Measurements from ENCODE around the gene RNLS. TPM values are rescaled to one million over a fixed set of nuclear protein-coding genes. Genes with fewer than 3 reads are reported as not detected.
A peak's percentile ranks its signal among the peaks of the same experiment; 100 is the strongest.
"Not testable (repeated sequence)": the region's sequence is repeated elsewhere in the genome, so short reads cannot be mapped to it uniquely, and the experiment has no call there.

The RNLS gene
- total RNA-seq, 3 donors from 2014 or later (not counting 1 experiment from before 2014, with no cell fraction given): 4.0 to 6.8 (median 4.4) TPM

- DNase-seq (no peak), ATAC-seq (no peak)
- Histone ChIP-seq H3K4me1 (ENCODE audit: control insufficient read depth, insufficient read depth, low read length) (no peaks in the 10 kb centered on the region), H3K9me3 (ENCODE audit: control insufficient read depth, insufficient read depth, low read length) (no peaks in the 10 kb centered on the region), H3K27ac (ENCODE audit: low read length) (no peak overlapping the region), H3K4me3 (ENCODE audit: low read length) (no peak overlapping the region), H3K27me3 (ENCODE audit: control insufficient read depth, insufficient read depth, low read length) (no peaks in the 10 kb centered on the region), H3K36me3 (ENCODE audit: control insufficient read depth, insufficient read depth, low read length) (no peaks in the 10 kb centered on the region)
- Mint-ChIP-seq H3K4me3 (no peak overlapping the region), H3K27ac (no peak overlapping the region), H3K9me3 (no peaks in the 10 kb centered on the region), H3K36me3 (no peaks in the 10 kb centered on the region), H3K4me1 (no peaks in the 10 kb centered on the region), H3K27me3 (ENCODE audit: low read depth in 2 of 2) (peaks cover 0 to 7% of the 10 kb centered on the region in 2 donors)
- intact Hi-C loops (cut with micrococcal nuclease): no loop called here
- 95% methylated on average over 1 of the region's 1 CpG for WGBS (ENCODE audit: insufficient coverage)
- no peak for TF ChIP-seq CTCF (IDR thresholded peaks at IDR 0.05)
These were observed 297.1 kb downstream of the RNLS start for GRCh38 chr10:88286030-88286429.

- H3K4me3 Mint-ChIP-seq: no peak overlapping the region
- intact Hi-C loops (cut with micrococcal nuclease): no loop called here
- Histone ChIP-seq H3K4me1 (ENCODE audit: control insufficient read depth, insufficient read depth, low read length) (peaks cover 4% of the 10 kb centered on the region), H3K27me3 (ENCODE audit: control insufficient read depth, insufficient read depth, low read length) (no peaks in the 10 kb centered on the region), H3K27ac (ENCODE audit: low read length) (no peak overlapping the region), H3K4me3 (ENCODE audit: low read length) (no peak overlapping the region), H3K36me3 (ENCODE audit: control insufficient read depth, insufficient read depth, low read length) (no peaks in the 10 kb centered on the region), H3K9me3 (ENCODE audit: control insufficient read depth, insufficient read depth, low read length) (no peaks in the 10 kb centered on the region)
- WGBS (ENCODE audit: insufficient coverage): 83% methylated on average over 6 of the region's 6 CpGs
- no peak overlapping the region for H3K27ac Mint-ChIP-seq
- no peaks in the 10 kb centered on the region for H3K36me3 Mint-ChIP-seq
- no peak for TF ChIP-seq CTCF (IDR thresholded peaks at IDR 0.05)
- H3K4me1 Mint-ChIP-seq: peaks cover 0 to 14% of the 10 kb centered on the region in 2 donors
- DNase-seq: no peak
- no peaks in the 10 kb centered on the region for H3K9me3 Mint-ChIP-seq
- ATAC-seq: no peak
- H3K27me3 Mint-ChIP-seq (ENCODE audit: low read depth in 2 of 2): no peaks in the 10 kb centered on the region
These were observed 301.3 kb downstream of the RNLS start for GRCh38 chr10:88281592-88282347.

- peaks cover 4% of the 10 kb centered on the region for H3K4me1 ChIP-seq (ENCODE audit: control insufficient read depth, insufficient read depth, low read length)
- ATAC-seq (no peak), DNase-seq (no peak)
- peaks cover 0 to 14% of the 10 kb centered on the region in 2 donors for H3K4me1 Mint-ChIP-seq
- no peak for TF ChIP-seq CTCF (IDR thresholded peaks at IDR 0.05)
- no peak overlapping the region for H3K4me3 Mint-ChIP-seq
- H3K27me3 Mint-ChIP-seq (ENCODE audit: low read depth in 2 of 2): no peaks in the 10 kb centered on the region
- intact Hi-C loops (cut with micrococcal nuclease): no loop called here
- H3K9me3 Mint-ChIP-seq: no peaks in the 10 kb centered on the region
- H3K27ac Mint-ChIP-seq: no peak overlapping the region
- no peak overlapping the region for H3K27ac ChIP-seq (ENCODE audit: low read length)
- no peaks in the 10 kb centered on the region for H3K27me3 ChIP-seq (ENCODE audit: control insufficient read depth, insufficient read depth, low read length)
- H3K4me3 ChIP-seq (ENCODE audit: low read length): no peak overlapping the region
- H3K36me3 Mint-ChIP-seq: no peaks in the 10 kb centered on the region
- no peaks in the 10 kb centered on the region for H3K9me3 ChIP-seq (ENCODE audit: control insufficient read depth, insufficient read depth, low read length)
- no peaks in the 10 kb centered on the region for H3K36me3 ChIP-seq (ENCODE audit: control insufficient read depth, insufficient read depth, low read length)
These were observed 302.6 kb downstream of the RNLS start for GRCh38 chr10:88280518-88280917.

- Histone ChIP-seq H3K4me3 (ENCODE audit: low read length) (no peak overlapping the region), H3K27me3 (ENCODE audit: control insufficient read depth, insufficient read depth, low read length) (no peaks in the 10 kb centered on the region), H3K9me3 (ENCODE audit: control insufficient read depth, insufficient read depth, low read length) (no peaks in the 10 kb centered on the region), H3K36me3 (ENCODE audit: control insufficient read depth, insufficient read depth, low read length) (no peaks in the 10 kb centered on the region), H3K4me1 (ENCODE audit: control insufficient read depth, insufficient read depth, low read length) (peaks cover 4% of the 10 kb centered on the region), H3K27ac (ENCODE audit: low read length) (no peak overlapping the region)
- no peak for DNase-seq
- Mint-ChIP-seq H3K27me3 (ENCODE audit: low read depth in 2 of 2) (no peaks in the 10 kb centered on the region), H3K27ac (no peak overlapping the region), H3K4me1 (peaks cover 0 to 14% of the 10 kb centered on the region in 2 donors), H3K36me3 (no peaks in the 10 kb centered on the region), H3K9me3 (no peaks in the 10 kb centered on the region), H3K4me3 (no peak overlapping the region)
- WGBS (ENCODE audit: insufficient coverage): no CpG with 5 or more reads among the region's 2 CpGs
- TF ChIP-seq CTCF (IDR thresholded peaks at IDR 0.05): no peak
- peak in 1 of 3 donors; percentile 29 for ATAC-seq
- intact Hi-C loops (cut with micrococcal nuclease): no loop called here
These were observed 304.2 kb downstream of the RNLS start for GRCh38 chr10:88278912-88279311.

DNA sequence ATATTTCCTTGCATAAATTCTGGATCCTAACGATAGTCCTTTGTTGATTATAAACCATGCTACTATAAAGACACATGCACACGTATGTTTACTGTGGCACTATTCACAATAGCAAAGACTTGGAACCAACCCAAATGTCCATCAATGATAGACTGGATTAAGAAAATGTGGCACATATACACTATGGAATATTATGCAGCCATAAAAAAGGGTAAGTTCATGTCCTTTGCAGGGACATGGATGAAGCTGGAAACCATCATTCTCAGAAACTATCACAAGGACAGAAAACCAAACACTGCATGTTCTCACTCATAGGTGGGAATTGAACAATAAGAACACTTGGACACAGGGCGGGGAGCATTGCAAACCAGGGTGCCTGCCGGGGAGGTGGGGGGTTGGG lies 306.2 kb downstream of the RNLS start:
- H3K4me1 ChIP-seq (ENCODE audit: control insufficient read depth, insufficient read depth, low read length); DNase-seq; H3K27ac ChIP-seq (ENCODE audit: low read length); ATAC-seq; H3K9me3 ChIP-seq (ENCODE audit: control insufficient read depth, insufficient read depth, low read length); H3K4me3 ChIP-seq (ENCODE audit: low read length); H3K27me3 ChIP-seq (ENCODE audit: control insufficient read depth, insufficient read depth, low read length); H3K9me3 Mint-ChIP-seq; intact Hi-C loops (cut with micrococcal nuclease); H3K27me3 Mint-ChIP-seq (ENCODE audit: low read depth in 2 of 2); H3K36me3 ChIP-seq (ENCODE audit: control insufficient read depth, insufficient read depth, low read length); H3K36me3 Mint-ChIP-seq; H3K4me3 Mint-ChIP-seq; H3K27ac Mint-ChIP-seq: not testable (repeated sequence)
- 100% methylated on average over 3 of the region's 4 CpGs for WGBS (ENCODE audit: insufficient coverage)
- peaks cover under 1 to 14% of the 10 kb centered on the region in 2 donors for H3K4me1 Mint-ChIP-seq
